ENCODE data around the gene GUCY1A1. TPM values are rescaled to one million over a fixed set of nuclear protein-coding genes. Genes with fewer than 3 reads are reported as not detected.

GUCY1A1 gene
- total RNA-seq, 1 experiment from 2014 or later, result 0.20 TPM

- no peak for TF ChIP-seq ZNF512 (CRISPR knock-in tag; IDR thresholded peaks at IDR 0.05; ENCODE audit: borderline replicate concordance)
Observed at GRCh38 chr4:155618183-155618838, 48.3 kb upstream of the GUCY1A1 start (continued).

GRCh38 chr4:155620637-155621036 is 46.0 kb upstream of the GUCY1A1 start:
- Mint-ChIP-seq H3K27ac (no peak overlapping the region), H3K4me1 (no peaks in the 10 kb centered on the region), H3K9me3 (no peaks in the 10 kb centered on the region), H3K36me3 (no peaks in the 10 kb centered on the region), H3K4me3 (no peak overlapping the region), H3K27me3 (ENCODE audit: low read depth) (no peaks in the 10 kb centered on the region)
- no peak for TF ChIP-seq OVOL2 (CRISPR knock-in tag; IDR thresholded peaks at IDR 0.05; ENCODE audit: borderline replicate concordance)
- TF ChIP-seq ZNF416 (CRISPR knock-in tag; IDR thresholded peaks at IDR 0.05), result no peak
- no peak for TF ChIP-seq IRF2 (CRISPR knock-in tag; IDR thresholded peaks at IDR 0.05; ENCODE audit: borderline replicate concordance, low read depth)
- no peak for TF ChIP-seq GTF2I (CRISPR knock-in tag; conservative IDR thresholded peaks at IDR 0.05)
- no peak for TF ChIP-seq SMAD3 (CRISPR knock-in tag; IDR thresholded peaks at IDR 0.05; ENCODE audit: borderline replicate concordance)
- TF ChIP-seq FOXP1 (CRISPR knock-in tag; IDR thresholded peaks at IDR 0.05; ENCODE audit: borderline replicate concordance), result no peak
- TF ChIP-seq ZNF425 (CRISPR knock-in tag; conservative IDR thresholded peaks at IDR 0.05), result no peak
- no peak for TF ChIP-seq ZBTB43 (CRISPR knock-in tag; IDR thresholded peaks at IDR 0.05)
- TF ChIP-seq ATF3 (CRISPR knock-in tag; conservative IDR thresholded peaks at IDR 0.05), result no peak
- no peak for TF ChIP-seq JAZF1 (CRISPR knock-in tag; IDR thresholded peaks at IDR 0.05)
- TF ChIP-seq KAT7 (CRISPR knock-in tag; IDR thresholded peaks at IDR 0.05; ENCODE audit: borderline replicate concordance), result no peak
- no peak for TF ChIP-seq NR3C1 (CRISPR knock-in tag; conservative IDR thresholded peaks at IDR 0.05; ENCODE audit: low read depth)
- TF ChIP-seq ATF6 (CRISPR knock-in tag; IDR thresholded peaks at IDR 0.05), result no peak
- no peak for TF ChIP-seq ZSCAN18 (CRISPR knock-in tag; IDR thresholded peaks at IDR 0.05)
- no peak for TF ChIP-seq CDX4 (CRISPR knock-in tag; IDR thresholded peaks at IDR 0.05; ENCODE audit: borderline replicate concordance)
- no peak for ATAC-seq
- POLR2A ChIA-PET, result no interaction called here
- CTCF ChIA-PET, result no interaction called here
- no peak for DNase-seq (ENCODE audit: low spot score)

Data from WTC11 (cell line).